H1 (cell line): ENCODE measurements around the gene BIVM. TPM values are rescaled to one million over a fixed set of nuclear protein-coding genes. Genes with fewer than 3 reads are reported as not detected.

Experiments used
- CTCF ChIA-PET: fragments of 300-600 bp; sonication (Branson Sonifier 250); formaldehyde crosslinking; loops from one replicate; lab custom pipeline; 2021; ENCODE audit not compliant: partially characterized antibody; lab: Charles Lee
- POLR2A ChIA-PET: fragments of 300-600 bp; sonication (Branson Sonifier 250); formaldehyde crosslinking; loops from one replicate; lab custom pipeline; 2021; ENCODE audit warnings: inconsistent platforms; ENCODE audit not compliant: partially characterized antibody; lab: Charles Lee
- DNase-seq, 2 experiments: peaks; one replicate each; pipeline versions ENCODE4 v3.0.0 to v3.0.0-alpha.2; 2010 to 2022; ENCODE audit warnings: low spot score in 2 of 2, low read depth in 1 of 2, mixed read lengths in 1 of 2
- FAIRE-seq: peaks from 2 replicates; lab custom pipeline; 2011; peaks lifted over from hg19 to GRCh38; lab: Jason Lieb, UNC
- H2AFZ ChIP-seq: 2 replicates; pipeline ENCODE4 v1.8.1; 2012; ENCODE audit warnings: low read length, inconsistent platforms
- H2AK5ac ChIP-seq: 2 replicates; pipeline ENCODE4 v1.6.1; 2013; ENCODE audit warnings: low read depth, low read length
- H2BK120ac ChIP-seq: replicated peaks from 2 replicates; pipeline ENCODE3; 2013; ENCODE audit warnings: low read depth, low read length, inconsistent platforms
- H2BK12ac ChIP-seq: 2 replicates; pipeline ENCODE4 v1.6.1; 2013; ENCODE audit warnings: low read depth, low read length
- H2BK15ac ChIP-seq: 2 replicates; pipeline ENCODE4 v1.6.1; 2013; ENCODE audit warnings: low read length
- H2BK20ac ChIP-seq: 2 replicates; pipeline ENCODE4 v1.6.1; 2013; ENCODE audit warnings: low read length
- H2BK5ac ChIP-seq: 2 replicates; pipeline ENCODE4 v1.6.1; 2013; ENCODE audit warnings: low read depth, low read length
- H3K14ac ChIP-seq: 2 replicates; pipeline ENCODE4 v1.6.1; 2013; ENCODE audit warnings: inconsistent platforms; ENCODE audit not compliant: insufficient read length
- H3K18ac ChIP-seq: 2 replicates; pipeline ENCODE4 v1.6.1; 2013; ENCODE audit warnings: low read length; ENCODE audit errors: extremely low read depth
- H3K23ac ChIP-seq: 2 replicates; pipeline ENCODE4 v1.6.1; 2013; ENCODE audit warnings: inconsistent platforms; ENCODE audit not compliant: insufficient read length
- H3K23me2 ChIP-seq: 2 replicates; pipeline ENCODE4 v1.6.1; 2013; ENCODE audit warnings: low read depth, low read length
- H3K27ac ChIP-seq: 2 replicates; pipeline ENCODE4 v1.6.1; 2011; ENCODE audit warnings: low read depth, low read length, inconsistent platforms
- H3K27me3 ChIP-seq, 4 experiments: replicated peaks in 1 of 4; 1 replicate in 1 of 4; 2 replicates in 3 of 4; pipeline versions ENCODE4 v1.6.1 to v1.8.1; 2011 to 2013; ENCODE audit warnings: low read length in 3 of 4, mild to moderate bottlenecking in 3 of 4, inconsistent platforms in 2 of 4, mixed read lengths in 2 of 4, moderate library complexity in 1 of 4; ENCODE audit not compliant: control insufficient read depth in 3 of 4, insufficient read depth in 3 of 4; ENCODE audit errors: extremely low read depth in 1 of 4
- H3K36me3 ChIP-seq, 4 experiments: 2 replicates each; pipeline versions ENCODE4 v1.6.1 to v1.8.1; 2011 to 2013; ENCODE audit warnings: mild to moderate bottlenecking in 4 of 4, low read length in 3 of 4, moderate library complexity in 2 of 4, control low read depth in 1 of 4, inconsistent platforms in 1 of 4; ENCODE audit not compliant: insufficient read depth in 4 of 4, control insufficient read depth in 2 of 4
- H3K4ac ChIP-seq: replicated peaks from 2 replicates; pipeline ENCODE3; 2013; ENCODE audit warnings: low read length, low read depth, mixed read lengths, inconsistent platforms; ENCODE audit not compliant: insufficient read length
- H3K4me1 ChIP-seq, 4 experiments: replicated peaks in 1 of 4; 1 replicate in 1 of 4; 2 replicates in 3 of 4; pipeline versions ENCODE4 v1.6.1 to v1.8.1; 2011 to 2013; ENCODE audit warnings: low read length in 3 of 4, inconsistent platforms in 2 of 4, mixed read lengths in 1 of 4; ENCODE audit not compliant: insufficient read depth in 4 of 4, control insufficient read depth in 3 of 4
- H3K4me2 ChIP-seq, 2 experiments: 2 replicates each; pipeline versions ENCODE4 v1.6.1 to v1.8.1; 2011 to 2013; ENCODE audit warnings: low read depth in 2 of 2, low read length in 2 of 2, control low read depth in 1 of 2, inconsistent platforms in 1 of 2, mild to moderate bottlenecking in 1 of 2; ENCODE audit not compliant: insufficient read depth in 1 of 2
- H3K4me3 ChIP-seq, 4 experiments: fragments of 200-600, 300-600 bp in 1 of 4; sonication (generic), shearing (Covaris generic), sonication (Bioruptor Twin) in 1 of 4; 2 replicates each; pipeline versions ENCODE4 v1.5.1 to v1.8.1; 2011 to 2016; ENCODE audit warnings: low read length in 4 of 4, low read depth in 3 of 4, control low read depth in 2 of 4, inconsistent platforms in 2 of 4, mild to moderate bottlenecking in 2 of 4, mixed read lengths in 1 of 4, moderate library complexity in 1 of 4; ENCODE audit not compliant: insufficient read depth in 2 of 4; ENCODE audit errors: extremely low read depth in 1 of 4
- H3K56ac ChIP-seq: replicated peaks from 2 replicates; pipeline ENCODE3; 2013; ENCODE audit warnings: low read depth, mild to moderate bottlenecking, mixed read lengths, low read length, inconsistent platforms; ENCODE audit not compliant: insufficient read length
- H3K79me1 ChIP-seq: 2 replicates; pipeline ENCODE4 v1.6.1; 2013; ENCODE audit warnings: low read depth, low read length, control low read depth
- H3K79me2 ChIP-seq, 2 experiments: 2 replicates each; pipeline versions ENCODE4 v1.6.1 to v1.8.1; 2012 to 2013; ENCODE audit warnings: low read length in 2 of 2, mild to moderate bottlenecking in 2 of 2, inconsistent platforms in 1 of 2; ENCODE audit not compliant: insufficient read depth in 2 of 2, control insufficient read depth in 1 of 2
- H3K9ac ChIP-seq, 4 experiments: replicated peaks in 1 of 4; 1 replicate in 1 of 4; 2 replicates in 3 of 4; pipeline versions ENCODE4 v1.6.1 to v1.8.1; 2011 to 2013; ENCODE audit warnings: low read depth in 3 of 4, low read length in 3 of 4, control low read depth in 2 of 4, mild to moderate bottlenecking in 2 of 4, moderate library complexity in 2 of 4, inconsistent platforms in 1 of 4; ENCODE audit errors: extremely low read depth in 1 of 4
- H3K9me3 ChIP-seq, 2 experiments: 2 replicates each; pipeline versions ENCODE4 v1.6.1 to v1.8.1; 2012 to 2013; ENCODE audit warnings: mild to moderate bottlenecking in 2 of 2, moderate library complexity in 2 of 2, control low read depth in 1 of 2, inconsistent platforms in 1 of 2, low read depth in 1 of 2, low read length in 1 of 2, mixed read lengths in 1 of 2; ENCODE audit not compliant: insufficient read depth in 2 of 2
- H4K20me1 ChIP-seq, 2 experiments: replicated peaks in 1 of 2; 2 replicates each; pipeline versions ENCODE3 to v1.8.1; 2011 to 2013; ENCODE audit warnings: inconsistent platforms in 2 of 2, low read length in 2 of 2, mild to moderate bottlenecking in 1 of 2; ENCODE audit not compliant: insufficient read depth in 2 of 2, control insufficient read depth in 1 of 2
- H4K5ac ChIP-seq: 2 replicates; pipeline ENCODE4 v1.6.1; 2013; ENCODE audit warnings: low read length, low read depth, mixed read lengths, inconsistent platforms; ENCODE audit not compliant: insufficient read length
- H4K8ac ChIP-seq: 2 replicates; pipeline ENCODE4 v1.8.0; 2013; ENCODE audit warnings: mild to moderate bottlenecking, moderate library complexity, low read length, inconsistent platforms; ENCODE audit not compliant: insufficient read depth; ENCODE audit errors: extremely low read depth
- H4K91ac ChIP-seq: replicated peaks from 2 replicates; pipeline ENCODE3; 2013; ENCODE audit warnings: low read length, mixed read lengths, inconsistent platforms; ENCODE audit not compliant: insufficient read length
- ATF2 ChIP-seq: IDR thresholded peaks from 2 replicates; pipeline ENCODE4 v1.6.1; 2012; ENCODE audit warnings: low read length, inconsistent platforms
- BACH1 ChIP-seq: IDR thresholded peaks from 2 replicates; pipeline ENCODE4 v1.6.1; 2012; ENCODE audit warnings: low read length, improper control_type of control experiment
- BCL11A ChIP-seq, 2 experiments: IDR thresholded peaks; one replicate each; pipeline ENCODE4 v1.6.1; 2011; ENCODE audit warnings: low read depth in 2 of 2, low read length in 2 of 2, mild to moderate bottlenecking in 2 of 2
- CBX5 ChIP-seq: fragments of 300-800, 300-1000 bp; sonication (generic); IDR thresholded peaks from 2 replicates; pipeline ENCODE4 v1.7.1; 2016; ENCODE audit warnings: antibody characterized with exemption, low read length, low read depth
- CTBP2 ChIP-seq: IDR thresholded peaks from 2 replicates; pipeline ENCODE4 v1.7.0; 2011; ENCODE audit warnings: borderline replicate concordance, mild to moderate bottlenecking, moderate library complexity, mixed read lengths, low read length; ENCODE audit not compliant: insufficient read depth, insufficient read length
- EP300 ChIP-seq, 2 experiments: IDR thresholded peaks; 1 replicate in 1 of 2; 2 replicates in 1 of 2; pipeline ENCODE4 v1.6.1; 2011 to 2012; ENCODE audit warnings: low read depth in 2 of 2, low read length in 2 of 2, mild to moderate bottlenecking in 2 of 2, borderline replicate concordance in 1 of 2, inconsistent platforms in 1 of 2, moderate library complexity in 1 of 2
- PHF8 ChIP-seq: fragments of 200-600 bp; sonication (generic); conservative IDR thresholded peaks from 2 replicates; pipeline ENCODE4 v1.7.1; 2012; ENCODE audit warnings: low read depth, mild to moderate bottlenecking, inconsistent platforms, low read length, moderate library complexity
- POLR2AphosphoS5 ChIP-seq: IDR thresholded peaks from 2 replicates; pipeline ENCODE4 v1.6.1; 2011; ENCODE audit warnings: low read depth, low read length
- POU5F1 ChIP-seq: IDR thresholded peaks from 2 replicates; pipeline ENCODE4 v1.6.1; 2011; ENCODE audit warnings: low read depth, mild to moderate bottlenecking, low read length, moderate library complexity
- RFX5 ChIP-seq: IDR thresholded peaks from 2 replicates; pipeline ENCODE4 v1.6.1; 2011; ENCODE audit warnings: low read depth, low read length, improper control_type of control experiment, borderline replicate concordance
- SIX5 ChIP-seq: IDR thresholded peaks from 2 replicates; pipeline ENCODE4 v1.6.1; 2011; ENCODE audit warnings: mild to moderate bottlenecking, low read depth, low read length
- SRF ChIP-seq: IDR thresholded peaks from 2 replicates; pipeline ENCODE4 v1.6.1; 2011; ENCODE audit warnings: mild to moderate bottlenecking, low read depth, low read length, moderate library complexity
- TBP ChIP-seq: IDR thresholded peaks from 2 replicates; pipeline ENCODE4 v1.6.1; 2011; ENCODE audit warnings: low read depth, low read length, improper control_type of control experiment
- whole genome bisulfite sequencing, 2 experiments: shearing (Covaris generic) in 1 of 2; methylation state at CpG; one replicate each; pipeline versions ENCODE4 v1.1.6 to v1.1.7; 2013 to 2015; ENCODE audit warnings: low lambda C conversion rate in 2 of 2, mixed read lengths in 2 of 2, inconsistent platforms in 1 of 2, low coverage in 1 of 2, missing lambda C conversion rate in 1 of 2; ENCODE audit not compliant: insufficient replicate concordance in 2 of 2, insufficient coverage in 1 of 2, insufficient read length in 1 of 2; ENCODE audit errors: extremely low coverage in 1 of 2, missing lambda C conversion rate in 1 of 2; 5-methylcytosine and 5-hydroxymethylcytosine counted together
- polyA plus RNA-seq, 7 experiments: library from polyadenylated mRNA; depleted of rRNA in 3 of 7; stranded (reverse) in 5 of 7; unstranded in 2 of 7; fragments of >200 nt in 5 of 7; fragments of 200-250 nt in 2 of 7; gene quantifications; 1 replicate in 5 of 7; 2 replicates in 1 of 7; 4 replicates in 1 of 7; pipeline versions ENCODE4 v1.2.1 to v1.2.3, GENCODE V29; 2011 to 2013; ENCODE audit warnings: missing spikeins in 2 of 7, mixed read lengths in 2 of 7
- total RNA-seq: library from RNA; stranded (reverse); fragmentation: NEBNext Ultra II Directional; extraction: Animal tissue kit (Norgen Biotek cat#: 25700); gene quantifications from 2 replicates; pipeline ENCODE4 v1.2.1, GENCODE V29; 2021

BIVM gene
- total and polyA plus RNA-seq, 2 of the 8 experiments (the other 6 are each of a cell fraction or from before 2014, with no cell fraction given), result 1.8 to 5.5 TPM

- no peaks in the 10 kb centered on the region for H4K20me1 ChIP-seq
- H4K8ac ChIP-seq, result no peak overlapping the region
- H3K23ac ChIP-seq, result no peak overlapping the region
- H2AK5ac ChIP-seq, result no peak overlapping the region
- no peaks in the 10 kb centered on the region for H3K4me1 ChIP-seq
- no peak overlapping the region for H2BK20ac ChIP-seq
- ChIA-PET POLR2A (no interaction called here), CTCF (interaction anchor here (0.6 to 1.8 kb wide), 3 partner anchors 16 to 486 kb away, joined by 3 to 8 read pairs (median 5); no protein-coding TSS in a partner anchor)
- no peak overlapping the region for H2BK5ac ChIP-seq
- no peak overlapping the region for H3K9ac ChIP-seq
- H3K23me2 ChIP-seq, result no peaks in the 10 kb centered on the region
- DNase-seq, result no peak
- H3K27ac ChIP-seq, result no peak overlapping the region
- no peak overlapping the region for H4K5ac ChIP-seq
- no peak overlapping the region for H4K91ac ChIP-seq
- H3K36me3 ChIP-seq, result peaks cover 0 to 18% (median 6%) of the 10 kb centered on the region in 4 experiments; a peak in 4 of 8 replicates
- H3K79me1 ChIP-seq, result no peaks in the 10 kb centered on the region
- no peak overlapping the region for H3K56ac ChIP-seq
- H3K4ac ChIP-seq, result no peak overlapping the region
- H3K27me3 ChIP-seq, result no peaks in the 10 kb centered on the region
- H3K4me3 ChIP-seq, result no peak overlapping the region
- H3K9me3 ChIP-seq, result no peaks in the 10 kb centered on the region
- H3K18ac ChIP-seq, result no peak overlapping the region
- 93% methylated on average over 7 of the region's 7 CpGs; no CpG with 5 or more reads in 1 of the 2 experiments for WGBS, 2 experiments
- H2BK12ac ChIP-seq, result no peak overlapping the region
- no peak overlapping the region for H2BK15ac ChIP-seq
- no peak overlapping the region for H2BK120ac ChIP-seq
- no peak overlapping the region for H3K4me2 ChIP-seq
- no peaks in the 10 kb centered on the region for H3K79me2 ChIP-seq
- FAIRE-seq, result no peak
- no peak overlapping the region for H3K14ac ChIP-seq
- TF ChIP-seq TBP (no peak), ATF2 (no peak), POLR2AphosphoS5 (no peak), EP300 (IDR thresholded peaks at IDR 0.05; ENCODE audit: borderline replicate concordance in 1 of 2, low read depth in 2 of 2, low read length in 2 of 2) (no peak), CTBP2 (no peak), BCL11A (IDR thresholded peaks at IDR 0.05; ENCODE audit: low read depth in 2 of 2, low read length in 2 of 2) (no peak), RFX5 (no peak), BACH1 (no peak), POU5F1 (no peak), CBX5 (no peak), PHF8 (no peak), SRF (no peak), SIX5 (no peak)
- no peak overlapping the region for H2AFZ ChIP-seq
Measured at GRCh38 chr13:102854675-102855074, 55.8 kb downstream of the BIVM start.
